AG09309 (cell line): ENCODE measurements around the gene STUM.

Source experiments
- DNase-seq: peaks from one replicate; pipeline ENCODE4 v3.0.0-alpha.2; 2010; ENCODE audit warnings: low read depth
- H3K4me3 ChIP-seq: 2 replicates; pipeline ENCODE4 v1.5.1; 2011; ENCODE audit warnings: mild to moderate bottlenecking, low read depth, low read length, moderate library complexity; ENCODE audit not compliant: control insufficient read depth
- TF ChIP-seq, protein P1 (sequence below): IDR thresholded peaks from 2 replicates; pipeline ENCODE4 v1.5.1; 2011; ENCODE audit warnings: mild to moderate bottlenecking, low read depth, low read length, inconsistent platforms; ENCODE audit not compliant: insufficient read depth, control insufficient read depth; ENCODE audit errors: missing control alignments

The STUM gene

DNA sequence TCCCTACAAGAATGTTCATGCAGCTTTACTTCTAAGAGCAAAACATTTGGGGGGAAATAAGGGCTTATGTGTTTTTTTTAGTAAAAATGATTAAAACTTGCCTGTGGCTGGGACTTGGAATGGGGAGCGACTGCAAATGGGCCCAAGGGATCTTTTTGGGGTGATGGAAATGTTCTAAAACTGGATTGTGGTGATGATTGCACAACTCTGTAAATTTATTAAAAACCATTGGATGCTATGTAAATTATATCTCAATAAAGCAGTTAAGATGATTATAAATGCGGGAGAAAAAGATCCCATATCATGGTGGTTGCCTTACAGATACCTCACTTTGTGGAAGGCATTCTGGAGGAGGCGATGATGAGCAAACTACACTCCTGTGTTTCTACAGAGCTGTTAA is 30.2 kb upstream of the STUM start:
- TF ChIP-seq, protein P1, sequence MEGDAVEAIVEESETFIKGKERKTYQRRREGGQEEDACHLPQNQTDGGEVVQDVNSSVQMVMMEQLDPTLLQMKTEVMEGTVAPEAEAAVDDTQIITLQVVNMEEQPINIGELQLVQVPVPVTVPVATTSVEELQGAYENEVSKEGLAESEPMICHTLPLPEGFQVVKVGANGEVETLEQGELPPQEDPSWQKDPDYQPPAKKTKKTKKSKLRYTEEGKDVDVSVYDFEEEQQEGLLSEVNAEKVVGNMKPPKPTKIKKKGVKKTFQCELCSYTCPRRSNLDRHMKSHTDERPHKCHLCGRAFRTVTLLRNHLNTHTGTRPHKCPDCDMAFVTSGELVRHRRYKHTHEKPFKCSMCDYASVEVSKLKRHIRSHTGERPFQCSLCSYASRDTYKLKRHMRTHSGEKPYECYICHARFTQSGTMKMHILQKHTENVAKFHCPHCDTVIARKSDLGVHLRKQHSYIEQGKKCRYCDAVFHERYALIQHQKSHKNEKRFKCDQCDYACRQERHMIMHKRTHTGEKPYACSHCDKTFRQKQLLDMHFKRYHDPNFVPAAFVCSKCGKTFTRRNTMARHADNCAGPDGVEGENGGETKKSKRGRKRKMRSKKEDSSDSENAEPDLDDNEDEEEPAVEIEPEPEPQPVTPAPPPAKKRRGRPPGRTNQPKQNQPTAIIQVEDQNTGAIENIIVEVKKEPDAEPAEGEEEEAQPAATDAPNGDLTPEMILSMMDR = no peak
- H3K4me3 ChIP-seq = no peak overlapping the region
- no peak for DNase-seq

DNA sequence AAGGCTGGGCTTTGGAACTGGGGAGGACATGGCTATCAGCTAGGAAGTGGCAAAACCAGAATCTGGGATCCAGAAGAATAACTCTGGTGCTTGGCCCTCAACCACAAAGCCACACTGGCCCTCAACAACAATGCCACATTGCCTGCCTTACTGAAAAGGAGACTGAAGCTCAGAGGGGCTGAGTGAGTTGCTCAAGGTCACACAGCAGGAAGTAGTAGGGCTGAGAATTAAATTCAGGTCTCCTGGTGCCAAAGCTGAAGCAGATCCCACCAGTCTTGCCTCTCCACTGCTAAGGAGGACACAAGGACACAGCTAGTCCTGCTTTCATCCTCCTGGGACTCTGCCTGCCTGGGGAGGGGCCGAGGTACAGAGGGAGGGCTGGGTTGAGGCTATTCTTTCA is 29.4 kb upstream of the STUM start:
- TF ChIP-seq, protein P1 = no peak
- no peak overlapping the region for H3K4me3 ChIP-seq

DNA sequence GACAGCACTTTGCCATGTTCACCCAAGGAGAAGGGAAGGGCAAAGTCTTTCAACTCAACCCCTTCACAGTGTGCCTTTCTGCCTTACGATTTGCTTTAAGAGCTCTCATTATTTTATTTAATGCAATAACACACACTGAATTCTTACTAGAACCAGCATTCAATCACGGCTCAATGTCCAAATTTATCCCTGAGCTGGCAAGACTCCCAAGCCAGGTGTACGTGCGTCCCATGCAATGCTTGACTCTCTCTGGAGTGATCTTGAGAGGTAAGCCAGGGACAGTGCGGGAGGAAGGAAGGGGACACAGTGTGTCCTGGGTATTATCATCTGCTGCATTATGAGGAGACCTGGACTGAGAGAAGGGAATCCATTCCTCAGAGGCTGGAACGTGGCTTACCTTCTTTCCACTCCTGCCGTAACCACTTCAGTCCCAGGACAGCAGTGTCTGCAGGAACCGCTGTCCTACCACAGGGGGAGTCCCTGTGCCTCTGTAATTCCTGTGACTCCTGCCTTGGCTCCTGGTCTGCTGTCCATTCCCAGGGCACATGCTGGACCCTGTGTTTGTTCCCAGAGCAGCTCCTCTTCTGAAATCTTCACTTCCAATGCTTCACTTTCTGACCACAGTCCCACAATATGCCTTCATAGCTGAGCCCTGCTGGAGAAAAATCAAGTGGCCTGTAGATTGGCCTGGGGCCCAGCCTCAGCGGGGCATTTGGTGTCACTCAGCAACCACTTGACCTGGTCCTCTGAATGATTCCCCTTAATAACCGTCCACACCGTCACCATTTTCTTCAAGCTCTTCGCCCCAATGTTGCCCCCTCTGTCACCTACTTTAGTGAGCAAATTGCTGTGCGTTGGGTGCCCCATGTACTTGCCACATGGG is 28.6 kb upstream of the STUM start:
- TF ChIP-seq, protein P1 = no peak
- DNase-seq = no peak
- no peak overlapping the region for H3K4me3 ChIP-seq

More for the DNA sequence above, 29.4 kb upstream of the STUM start:
- DNase-seq = no peak

DNA sequence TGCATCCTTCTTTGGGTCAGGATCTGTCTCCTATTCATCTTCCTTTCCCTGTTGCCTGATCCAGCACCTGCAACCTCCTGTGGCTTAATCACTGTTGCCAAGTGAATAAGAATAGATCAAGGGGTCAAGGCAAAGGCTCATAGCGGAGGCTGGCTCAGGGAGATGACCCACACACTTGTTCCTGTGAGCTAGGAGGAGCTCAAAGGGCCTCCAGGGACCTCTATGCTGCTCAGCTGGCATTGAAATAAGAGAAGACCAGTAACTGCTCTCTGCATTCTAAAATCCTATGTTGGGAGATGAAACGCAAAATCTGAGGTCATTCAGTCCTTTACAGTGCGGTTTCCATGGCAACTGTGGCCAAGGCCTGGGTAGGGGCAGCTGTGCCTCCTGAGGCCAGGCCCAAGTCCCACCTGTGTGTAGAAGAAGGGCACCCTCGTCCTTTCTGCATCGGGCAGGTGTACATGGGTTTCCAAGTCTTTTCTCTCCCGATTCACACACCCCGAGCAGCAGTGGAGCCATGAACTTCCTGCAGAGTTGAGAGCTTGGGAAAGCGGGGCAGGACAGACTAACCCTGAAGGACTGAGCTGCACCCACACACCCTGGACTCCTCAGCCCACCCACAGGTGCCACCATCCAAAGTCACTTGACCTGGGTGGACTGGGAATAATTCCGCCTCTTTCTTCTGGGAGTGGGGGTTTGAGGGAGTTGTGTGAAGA is 27.8 kb upstream of the STUM start:
- TF ChIP-seq, protein P1 = no peak
- no peak overlapping the region for H3K4me3 ChIP-seq
- no peak for DNase-seq

DNA sequence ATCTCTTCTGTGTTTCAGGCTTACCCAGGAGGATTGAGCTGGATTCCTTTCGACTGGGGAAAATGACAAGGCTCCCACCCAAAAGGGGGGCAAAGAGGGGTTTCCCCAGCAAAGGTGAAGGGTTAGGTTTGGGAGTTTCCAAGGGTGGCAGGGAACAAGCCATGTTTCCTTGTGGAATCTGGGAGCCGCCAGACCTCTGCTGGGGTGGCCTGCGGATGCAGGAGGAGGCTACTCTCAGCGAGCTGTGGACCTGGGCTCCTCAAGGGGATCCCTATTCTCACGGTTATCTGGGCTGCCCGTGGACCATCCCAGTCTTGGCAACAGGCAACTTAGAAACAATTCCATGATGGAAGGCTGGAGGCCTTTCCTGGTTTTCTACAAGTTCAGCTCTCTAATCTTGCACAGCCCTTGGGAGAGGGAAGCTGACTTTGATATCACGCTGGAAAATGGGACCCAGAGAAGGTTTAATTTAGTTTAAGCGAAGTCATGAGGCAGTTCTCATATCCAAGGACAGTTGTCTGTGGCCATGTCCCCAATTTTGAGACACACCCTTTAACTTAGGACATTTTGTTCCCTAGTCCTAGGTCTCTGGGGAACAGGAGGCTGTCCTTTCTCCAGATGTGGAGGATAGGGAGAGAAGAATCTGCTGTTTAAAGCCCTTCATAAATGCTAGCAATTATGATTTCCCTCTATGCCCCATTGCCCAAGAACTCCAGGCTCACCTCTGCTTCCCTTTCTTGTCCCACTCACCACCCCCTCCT is 24.7 kb upstream of the STUM start:
- no peak for DNase-seq
- TF ChIP-seq, protein P1 = no peak
- H3K4me3 ChIP-seq = no peak overlapping the region

DNA sequence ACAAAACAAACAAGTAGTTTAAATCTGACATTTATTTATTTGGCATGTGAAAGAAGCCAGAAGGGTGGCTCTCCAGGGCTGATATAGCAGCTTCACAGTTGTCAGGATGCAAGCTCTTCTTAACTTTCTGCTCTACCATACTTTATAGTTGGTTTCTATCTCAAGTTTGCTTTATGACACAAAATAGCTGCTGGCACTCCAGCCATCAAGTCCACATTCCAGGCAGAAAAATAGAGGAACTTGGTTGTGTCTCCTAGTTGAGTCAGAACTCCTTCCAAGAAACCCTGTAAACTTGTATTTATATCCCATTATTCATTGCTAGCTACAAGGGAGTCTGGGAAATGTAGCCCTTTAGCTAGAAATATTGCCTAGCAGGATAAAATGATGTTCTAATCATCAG is 24.0 kb upstream of the STUM start:
- TF ChIP-seq, protein P1 = no peak

More for the DNA sequence above, 24.0 kb upstream of the STUM start:
- H3K4me3 ChIP-seq = no peak overlapping the region
- no peak for DNase-seq
